Epithelial cell of esophagus (primary cell): ENCODE measurements around the gene SLC22A23.

Experiments used
- DNase-seq: peaks from one replicate; pipeline ENCODE4 v3.0.0; 2010; ENCODE audit warnings: low read depth
- H3K4me3 ChIP-seq: 2 replicates; pipeline ENCODE4 v1.5.1; 2011; ENCODE audit warnings: mild to moderate bottlenecking, low read length, control low read depth
- TF ChIP-seq, protein P1 (sequence below): IDR thresholded peaks from 2 replicates; pipeline ENCODE4 v1.5.1; 2011; ENCODE audit warnings: low read depth, mild to moderate bottlenecking, low read length, control low read depth, inconsistent platforms; ENCODE audit not compliant: insufficient read depth; ENCODE audit errors: missing control alignments

SLC22A23 gene

DNA sequence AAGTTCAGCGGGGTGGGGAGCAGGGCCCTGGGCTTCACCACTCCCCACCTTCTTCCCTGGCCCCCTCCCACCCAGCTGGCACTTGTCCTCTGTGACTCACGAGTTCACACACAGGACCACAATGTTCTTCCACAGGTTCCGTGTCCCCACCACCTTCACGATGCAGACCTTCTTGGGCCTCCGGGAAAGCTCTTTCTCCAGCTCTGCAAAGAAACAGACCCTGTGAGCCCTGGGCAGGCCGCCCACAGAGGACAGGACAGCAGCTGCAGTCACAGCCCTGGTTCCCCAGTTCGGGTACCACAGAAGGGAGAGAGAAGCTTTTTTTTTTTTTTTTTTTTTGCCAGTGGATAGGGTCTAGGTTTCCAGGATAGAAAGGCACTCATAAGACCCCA is 167.2 kb downstream of the SLC22A23 start:
- TF ChIP-seq, protein P1, sequence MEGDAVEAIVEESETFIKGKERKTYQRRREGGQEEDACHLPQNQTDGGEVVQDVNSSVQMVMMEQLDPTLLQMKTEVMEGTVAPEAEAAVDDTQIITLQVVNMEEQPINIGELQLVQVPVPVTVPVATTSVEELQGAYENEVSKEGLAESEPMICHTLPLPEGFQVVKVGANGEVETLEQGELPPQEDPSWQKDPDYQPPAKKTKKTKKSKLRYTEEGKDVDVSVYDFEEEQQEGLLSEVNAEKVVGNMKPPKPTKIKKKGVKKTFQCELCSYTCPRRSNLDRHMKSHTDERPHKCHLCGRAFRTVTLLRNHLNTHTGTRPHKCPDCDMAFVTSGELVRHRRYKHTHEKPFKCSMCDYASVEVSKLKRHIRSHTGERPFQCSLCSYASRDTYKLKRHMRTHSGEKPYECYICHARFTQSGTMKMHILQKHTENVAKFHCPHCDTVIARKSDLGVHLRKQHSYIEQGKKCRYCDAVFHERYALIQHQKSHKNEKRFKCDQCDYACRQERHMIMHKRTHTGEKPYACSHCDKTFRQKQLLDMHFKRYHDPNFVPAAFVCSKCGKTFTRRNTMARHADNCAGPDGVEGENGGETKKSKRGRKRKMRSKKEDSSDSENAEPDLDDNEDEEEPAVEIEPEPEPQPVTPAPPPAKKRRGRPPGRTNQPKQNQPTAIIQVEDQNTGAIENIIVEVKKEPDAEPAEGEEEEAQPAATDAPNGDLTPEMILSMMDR = no peak
- no peak overlapping the region for H3K4me3 ChIP-seq
- DNase-seq = no peak

DNA sequence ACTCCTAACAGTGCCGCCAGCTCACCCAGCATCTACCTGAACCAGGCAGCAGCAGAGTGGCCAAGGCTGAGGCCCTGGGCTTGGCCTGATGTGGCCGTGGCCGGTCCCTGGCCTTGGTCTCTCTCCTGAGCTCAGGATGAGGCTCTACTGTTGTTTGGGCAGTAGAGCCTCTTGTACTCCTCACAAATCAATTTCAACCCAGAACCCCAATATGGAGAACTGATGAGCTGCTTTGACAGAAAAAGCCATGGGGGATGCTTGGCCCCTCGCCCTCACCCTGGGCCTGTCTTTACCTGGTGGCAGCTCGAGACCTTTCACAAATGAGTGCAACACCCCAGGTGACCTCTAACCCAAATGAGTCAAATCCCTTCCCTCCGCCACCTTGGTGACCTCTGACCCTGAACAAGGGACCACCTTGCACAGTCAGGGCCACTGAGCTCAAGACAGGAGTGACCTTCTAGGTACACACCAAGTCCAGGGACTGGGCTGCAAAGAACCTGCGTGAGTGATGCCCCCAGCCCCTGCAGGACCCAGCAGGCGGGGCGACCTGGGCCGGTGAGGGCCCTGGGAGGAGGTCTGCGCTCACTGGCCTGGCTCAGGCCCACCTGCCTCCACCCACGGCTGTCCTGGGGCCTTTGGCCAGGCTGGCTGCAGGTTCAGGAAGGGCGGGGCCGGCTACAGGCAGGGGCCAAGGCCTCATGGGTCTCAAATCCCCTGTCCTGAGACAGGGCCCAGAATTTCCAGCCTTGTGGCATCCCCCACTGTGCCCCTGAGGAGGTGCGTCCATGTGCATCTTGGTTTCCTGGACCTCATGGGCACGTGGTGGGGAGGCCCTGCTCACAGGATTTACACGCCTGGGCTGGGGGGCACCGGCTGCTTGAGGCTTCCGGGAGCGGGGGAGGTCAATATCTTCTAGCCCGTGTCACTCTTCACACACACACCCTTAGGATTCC is 167.9 kb downstream of the SLC22A23 start:
- no peak for DNase-seq
- TF ChIP-seq, protein P1 = no peak

GRCh38 chr6:3287976-3288707 is 168.7 kb downstream of the SLC22A23 start:
- no peak for DNase-seq
- H3K4me3 ChIP-seq = no peak overlapping the region
- TF ChIP-seq, protein P1 = no peak

More for the DNA sequence above, 167.9 kb downstream of the SLC22A23 start:
- H3K4me3 ChIP-seq = no peak overlapping the region

GRCh38 chr6:3287308-3287707 is 169.5 kb downstream of the SLC22A23 start:
- TF ChIP-seq, protein P1 = no peak
- H3K4me3 ChIP-seq = no peak overlapping the region
- DNase-seq = no peak

DNA sequence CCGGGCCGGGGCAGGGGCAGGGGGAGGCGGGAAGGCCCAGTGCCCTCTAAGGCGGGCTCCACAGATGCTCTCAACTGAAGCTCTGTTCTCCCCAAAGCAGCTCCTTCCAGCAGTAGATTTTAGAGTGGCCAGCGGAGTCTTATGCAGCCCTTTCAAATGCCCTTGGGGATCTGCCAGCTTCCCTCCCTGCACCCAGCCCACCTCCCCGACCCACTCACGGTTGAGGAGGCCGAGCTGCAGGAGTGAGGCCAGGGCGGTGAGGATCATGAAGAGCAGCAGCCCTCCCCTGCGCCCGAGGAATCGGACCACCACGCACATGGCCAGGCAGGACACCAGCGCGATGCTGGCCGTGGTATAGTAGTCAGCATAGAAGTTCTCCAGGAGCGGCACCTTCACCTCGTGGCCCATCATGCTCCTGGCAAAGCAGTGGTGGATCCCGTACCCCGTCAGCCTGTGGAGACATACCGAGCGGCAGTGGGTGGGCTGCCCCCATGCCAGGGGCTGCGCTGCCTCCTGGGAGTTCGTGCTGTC is 170.1 kb downstream of the SLC22A23 start:
- DNase-seq = no peak
- TF ChIP-seq, protein P1 = no peak
- H3K4me3 ChIP-seq = no peak overlapping the region

- no peak for DNase-seq
- TF ChIP-seq, protein P1 = no peak
- H3K4me3 ChIP-seq = no peak overlapping the region
Measured at GRCh38 chr6:3285732-3286131, 171.1 kb downstream of the SLC22A23 start.
